Frontal cortex (tissue), 4 donors: ENCODE data around the gene RAB43. TPM values are rescaled to one million over a fixed set of nuclear protein-coding genes. Genes with fewer than 3 reads are reported as not detected.

Experiments used
- DNase-seq, 2 donors: peaks; one replicate each; pipeline ENCODE4 v3.0.0; 2012; ENCODE audit warnings: low spot score in 2 of 2
- FAIRE-seq: peaks from 2 replicates; lab custom pipeline; 2012; peaks lifted over from hg19 to GRCh38; lab: Jason Lieb, UNC
- total RNA-seq: library from RNA; depleted of rRNA; stranded (reverse); fragments of >200 nt; gene quantifications from one replicate; pipeline ENCODE4 v1.2.3, GENCODE V29; 2014
- donor health status: control.
- donor health status: control.
- donor health status: control.

RAB43 gene
- total RNA-seq, 1 donor from 2014 or later = 2.0 TPM

- DNase-seq (no peak), FAIRE-seq (no peak)
These were observed 56.4 kb downstream of the RAB43 start for GRCh38 chr3:129065016-129065719.

DNA sequence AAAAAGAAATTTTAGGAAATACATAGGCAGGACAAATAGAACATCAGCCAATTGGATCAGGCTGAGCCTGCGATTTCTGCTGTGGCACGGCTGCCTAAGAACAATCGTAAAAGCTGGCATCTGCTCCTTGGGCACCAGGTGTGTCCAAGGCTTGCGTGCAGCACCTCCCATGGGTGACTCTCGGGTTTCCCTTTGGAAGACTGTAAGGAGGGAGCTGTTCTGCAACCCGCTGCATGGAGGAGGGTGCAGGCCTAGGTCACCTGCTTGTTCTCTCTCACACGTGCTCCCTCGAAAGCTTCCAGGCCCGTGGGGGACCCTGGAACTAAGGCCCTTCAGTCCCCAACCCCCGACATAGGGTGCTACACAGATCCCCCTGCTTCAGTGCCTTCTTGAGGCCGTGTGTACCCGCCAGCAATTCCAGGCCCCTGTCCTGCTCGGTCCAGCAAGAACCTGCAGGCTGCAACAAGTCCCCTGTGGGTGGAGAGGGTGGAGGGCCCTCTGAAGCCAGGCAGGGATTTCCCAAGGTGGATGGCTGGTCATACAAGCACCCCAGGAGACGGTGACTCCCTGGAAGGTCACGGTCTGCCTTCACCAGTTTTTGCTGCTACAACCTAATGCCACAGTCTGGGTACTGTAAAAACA is 57.6 kb downstream of the RAB43 start:
- DNase-seq (no peak), FAIRE-seq (no peak)

- no peak for DNase-seq
- FAIRE-seq = no peak
These were observed 58.4 kb downstream of the RAB43 start for GRCh38 chr3:129063091-129063640.

DNA sequence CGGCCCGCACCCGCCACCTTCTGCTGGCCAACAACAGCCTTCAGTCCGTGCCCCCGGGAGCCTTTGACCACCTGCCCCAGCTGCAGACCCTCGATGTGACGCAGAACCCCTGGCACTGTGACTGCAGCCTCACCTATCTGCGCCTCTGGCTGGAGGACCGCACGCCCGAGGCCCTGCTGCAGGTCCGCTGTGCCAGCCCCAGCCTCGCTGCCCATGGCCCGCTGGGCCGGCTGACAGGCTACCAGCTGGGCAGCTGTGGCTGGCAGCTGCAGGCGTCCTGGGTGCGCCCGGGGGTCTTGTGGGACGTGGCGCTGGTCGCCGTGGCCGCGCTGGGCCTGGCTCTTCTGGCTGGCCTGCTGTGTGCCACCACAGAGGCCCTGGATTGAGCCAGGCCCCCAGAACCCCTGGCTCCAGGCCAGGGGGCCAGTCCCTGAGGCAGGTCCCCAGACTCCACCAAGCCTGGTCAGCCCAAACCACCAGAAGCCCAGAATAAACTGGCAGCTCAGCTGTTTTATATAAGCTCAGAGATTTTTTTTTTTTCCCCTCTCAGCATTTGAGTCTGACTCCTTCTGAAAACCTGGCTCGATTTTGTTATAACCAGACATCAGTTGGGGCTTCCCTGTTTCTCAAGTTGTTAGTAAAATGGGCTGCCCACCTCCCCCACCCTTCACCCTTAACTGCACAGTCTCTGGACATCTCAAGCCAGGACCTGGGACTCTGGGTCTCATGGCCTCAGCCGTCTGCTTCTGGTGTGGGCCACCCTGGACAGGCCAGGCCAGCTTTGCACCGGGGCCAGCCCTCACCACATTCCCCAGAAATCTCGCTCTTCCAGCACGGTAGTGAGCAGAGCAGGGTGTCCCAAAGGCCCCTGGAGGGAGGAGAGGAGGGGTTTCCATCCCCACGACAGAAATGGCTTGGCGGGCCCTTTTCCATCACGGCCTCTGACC is 59.4 kb downstream of the RAB43 start:
- FAIRE-seq (no peak), DNase-seq (no peak)

GRCh38 chr3:129061023-129061887 is 60.3 kb downstream of the RAB43 start:
- FAIRE-seq = no peak
- DNase-seq = no peak

- FAIRE-seq (no peak), DNase-seq (no peak)
These were observed 61.2 kb downstream of the RAB43 start, which contains the start of gene GP9 for GRCh38 chr3:129060276-129061022. Gene GP9, plus strand, starts transcription at chr3:129060779. Its CDS starts 961 bp downstream, at chr3:129061740.

- FAIRE-seq (no peak), DNase-seq (no peak)
These were observed 62.2 kb downstream of the RAB43 start for GRCh38 chr3:129059311-129059958.

- DNase-seq (no peak), FAIRE-seq (no peak)
These were observed 63.0 kb downstream of the RAB43 start for GRCh38 chr3:129058441-129059200.

GRCh38 chr3:129057249-129057648 is 64.4 kb downstream of the RAB43 start:
- no peak for DNase-seq
- FAIRE-seq = no peak

- FAIRE-seq = no peak
- no peak for DNase-seq
These were observed 65.0 kb downstream of the RAB43 start for GRCh38 chr3:129056451-129057173.

- no peak for FAIRE-seq
These were observed 66.9 kb downstream of the RAB43 start for GRCh38 chr3:129054605-129055104.

GRCh38 chr3:129052675-129053074 is 68.9 kb downstream of the RAB43 start:
- FAIRE-seq (no peak), DNase-seq (no peak)

More at GRCh38 chr3:129054605-129055104, 66.9 kb downstream of the RAB43 start:
- DNase-seq = no peak

DNA sequence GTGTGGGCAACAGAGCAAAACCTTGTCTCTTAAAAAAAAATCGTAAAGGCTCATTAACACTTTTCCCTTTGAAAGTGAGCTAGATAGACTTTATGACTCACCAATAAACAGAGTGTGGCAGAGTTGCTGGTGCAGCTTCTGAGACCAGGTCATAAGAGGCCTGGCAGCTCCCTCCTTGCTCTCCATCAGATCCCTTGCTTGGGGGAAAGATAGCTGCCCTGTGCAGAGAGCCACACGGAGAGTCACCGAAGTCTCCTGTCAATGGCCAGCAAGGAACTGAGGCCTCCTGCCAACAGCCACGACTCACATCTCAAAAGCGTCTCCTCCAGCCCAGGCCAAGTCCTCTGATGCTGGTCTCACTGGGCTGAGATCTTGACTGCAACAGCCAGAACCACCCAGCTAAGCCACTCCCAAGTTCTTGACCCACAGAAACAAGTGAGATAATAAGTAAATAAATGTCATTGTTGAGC is 69.7 kb downstream of the RAB43 start:
- no peak for FAIRE-seq
- DNase-seq = no peak

DNA sequence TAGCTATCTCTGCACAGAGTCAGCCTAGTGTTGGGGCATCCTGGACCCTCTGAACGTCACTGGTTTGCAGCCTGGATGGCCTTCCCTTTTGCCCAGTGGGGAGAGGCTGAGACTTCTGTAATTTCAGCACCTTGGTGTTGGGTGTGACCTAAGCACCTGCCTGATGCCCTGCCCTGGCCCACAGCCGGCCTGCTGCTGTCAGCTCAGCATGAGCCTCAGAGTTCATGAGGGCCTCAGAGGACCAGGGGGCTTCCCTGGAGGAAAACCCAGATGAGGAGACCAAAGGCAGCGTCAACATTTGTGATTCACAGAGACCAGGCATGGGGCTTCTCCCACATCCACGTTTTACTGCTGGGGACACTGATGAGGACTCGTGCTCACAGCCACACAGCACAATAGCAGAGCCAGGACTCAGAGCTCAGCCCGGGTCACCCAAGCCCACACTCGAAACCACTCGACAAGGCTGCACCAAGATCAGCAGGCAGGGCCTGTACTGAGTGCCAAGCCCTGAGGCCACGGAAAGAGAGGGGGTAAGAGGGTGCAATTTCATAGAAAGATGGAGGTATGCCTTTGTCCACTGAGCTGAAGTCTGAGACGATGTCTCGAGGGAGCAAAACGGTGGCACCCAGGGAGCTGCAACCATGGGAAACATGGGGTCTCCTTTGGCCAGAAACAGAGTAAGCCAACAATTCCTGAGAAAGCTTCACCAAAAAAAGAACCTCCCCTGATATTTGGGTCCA is 70.9 kb downstream of the RAB43 start:
- DNase-seq = no peak
- FAIRE-seq = no peak

DNA sequence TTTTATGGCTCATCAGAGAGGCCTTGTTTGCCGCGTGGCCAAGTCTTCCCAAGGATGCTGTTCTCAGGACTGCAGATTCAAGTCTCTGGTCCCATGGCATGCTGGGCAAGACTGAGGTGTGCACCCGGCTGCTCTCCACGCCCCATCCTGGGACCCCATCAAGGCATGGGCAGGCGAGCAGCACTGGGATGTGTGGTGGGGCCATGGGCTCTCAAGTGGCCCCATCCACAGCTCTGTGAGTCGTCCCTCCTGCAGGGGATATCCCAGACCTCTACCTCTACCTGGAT is 74.1 kb downstream of the RAB43 start:
- FAIRE-seq = no peak

More for the DNA sequence above, 74.1 kb downstream of the RAB43 start:
- no peak for DNase-seq
